SK-N-SH (cell line): ENCODE measurements around the gene THADA. TPM values are rescaled to one million over a fixed set of nuclear protein-coding genes. Genes with fewer than 3 reads are reported as not detected.
A peak's percentile ranks its signal among the peaks of the same experiment; 100 is the strongest.

ENCODE experiments used
- CTCF ChIA-PET: fragments of 300-600, 350-600 bp; formaldehyde crosslinking; extraction: SDS; loops from one replicate; lab custom pipeline; 2021; lab: Yijun Ruan, JAX
- POLR2A ChIA-PET: fragments of 350-600 bp; sonication (Branson Sonifier 250); formaldehyde crosslinking; extraction: SDS; loops from one replicate; lab custom pipeline; 2020; ENCODE audit warnings: antibody characterized with exemption, inconsistent platforms; lab: Yijun Ruan, JAX
- DNase-seq: peaks from one replicate; pipeline ENCODE4 v3.0.0; 2012
- H2AFZ ChIP-seq: fragments of 200-600 bp; sonication (generic); 2 replicates; pipeline ENCODE4 v1.8.1; 2016; ENCODE audit warnings: antibody characterized with exemption, mild to moderate bottlenecking, low read depth
- H3F3A ChIP-seq: fragments of 200-600 bp; sonication (generic); replicated peaks from 2 replicates; pipeline ENCODE3; 2016; ENCODE audit warnings: antibody characterized with exemption, mild to moderate bottlenecking; ENCODE audit not compliant: insufficient read depth
- H3K27ac ChIP-seq, 2 experiments: fragments of 200-500 bp in 1 of 2; fragments of 200-600 bp in 1 of 2; sonication (Bioruptor generic) in 1 of 2; sonication (generic), shearing (Covaris generic) in 1 of 2; 2 replicates each; pipeline versions ENCODE4 v1.5.1 to v1.6.1; 2014 to 2016; ENCODE audit warnings: low read depth in 2 of 2, inconsistent platforms in 1 of 2, low read length in 1 of 2, mild to moderate bottlenecking in 1 of 2, mixed read lengths in 1 of 2
- H3K27me3 ChIP-seq: fragments of 200-600 bp; sonication (generic), shearing (Covaris generic); 2 replicates; pipeline ENCODE4 v1.6.1; 2016; ENCODE audit warnings: mixed run types; ENCODE audit not compliant: insufficient read depth
- H3K36me3 ChIP-seq, 2 experiments: fragments of 200-500 bp in 1 of 2; fragments of 200-600 bp in 1 of 2; sonication (Bioruptor generic) in 1 of 2; sonication (generic) in 1 of 2; replicated peaks in 1 of 2; 2 replicates each; pipeline versions ENCODE3 to v1.5.1; 2014 to 2016; ENCODE audit warnings: low read length in 1 of 2, mild to moderate bottlenecking in 1 of 2; ENCODE audit not compliant: insufficient read depth in 2 of 2, control insufficient read depth in 1 of 2
- H3K4me1 ChIP-seq, 2 experiments: fragments of 200-500 bp in 1 of 2; fragments of 200-600 bp in 1 of 2; sonication (Bioruptor generic) in 1 of 2; sonication (generic), shearing (Covaris generic) in 1 of 2; 2 replicates each; pipeline versions ENCODE4 v1.5.1 to v1.6.1; 2014 to 2016; ENCODE audit warnings: low read depth in 1 of 2, low read length in 1 of 2, mixed run types in 1 of 2; ENCODE audit not compliant: insufficient read depth in 2 of 2, control insufficient read depth in 1 of 2
- H3K4me2 ChIP-seq: fragments of 200-600 bp; sonication (generic), shearing (Covaris generic); 2 replicates; pipeline ENCODE4 v1.6.1; 2017; ENCODE audit warnings: mixed run types
- H3K4me3 ChIP-seq, 2 experiments: fragments of 200-500 bp in 1 of 2; fragments of 200-600 bp in 1 of 2; sonication (Bioruptor generic) in 1 of 2; sonication (generic), shearing (Covaris generic) in 1 of 2; 2 replicates each; pipeline versions ENCODE4 v1.5.1 to v1.8.1; 2014 to 2016; ENCODE audit warnings: low read depth in 2 of 2, inconsistent platforms in 1 of 2, low read length in 1 of 2, mild to moderate bottlenecking in 1 of 2, mixed read lengths in 1 of 2, moderate library complexity in 1 of 2
- H3K79me2 ChIP-seq: fragments of 200-600 bp; sonication (generic); 2 replicates; pipeline ENCODE4 v1.8.1; 2017; ENCODE audit warnings: mild to moderate bottlenecking; ENCODE audit not compliant: insufficient read depth
- H3K9ac ChIP-seq: fragments of 200-600 bp; sonication (generic); 2 replicates; pipeline ENCODE4 v1.6.1; 2017; ENCODE audit warnings: mixed run types
- H3K9me2 ChIP-seq: fragments of 200-600 bp; sonication (generic); 2 replicates; pipeline ENCODE4 v1.6.1; 2017; ENCODE audit warnings: mixed run types
- H3K9me3 ChIP-seq: fragments of 200-600 bp; sonication (generic); 2 replicates; pipeline ENCODE4 v1.6.1; 2017; ENCODE audit warnings: mixed run types, mild to moderate bottlenecking, moderate library complexity
- H4K20me1 ChIP-seq: fragments of 200-600 bp; sonication (generic); 2 replicates; pipeline ENCODE4 v1.6.1; 2017; ENCODE audit warnings: mild to moderate bottlenecking, mixed run types; ENCODE audit not compliant: insufficient read depth
- CHD2 ChIP-seq: fragments of 150-350 bp; IDR thresholded peaks from 2 replicates; pipeline ENCODE4 v1.6.1; 2018; ENCODE audit warnings: low read length; ENCODE audit not compliant: partially characterized antibody
- ELF1 ChIP-seq: IDR thresholded peaks from 2 replicates; pipeline ENCODE4 v1.4.0; 2012
- EP300 ChIP-seq, 2 experiments: IDR thresholded peaks; 2 replicates each; pipeline versions ENCODE4 v1.4.0 to v1.6.1; 2012; ENCODE audit warnings: borderline replicate concordance in 1 of 2, low read depth in 1 of 2, low read length in 1 of 2
- EZH2phosphoT487 ChIP-seq: fragments of 200-600 bp; sonication (generic); IDR thresholded peaks from 2 replicates; pipeline ENCODE4 v1.6.1; 2017; ENCODE audit warnings: low read depth, mixed run types, mild to moderate bottlenecking, antibody characterized with exemption, moderate library complexity, borderline replicate concordance
- FOSL2 ChIP-seq: IDR thresholded peaks from 2 replicates; pipeline ENCODE4 v1.4.0; 2012; ENCODE audit warnings: low read depth, mild to moderate bottlenecking, moderate library complexity, borderline replicate concordance
- FOXJ3 ChIP-seq: sonication (generic); formaldehyde crosslinking; IDR thresholded peaks from 2 replicates; pipeline ENCODE4 v1.5.1; 2020; ENCODE audit warnings: mild to moderate bottlenecking, missing genetic modification reagents
- FOXM1 ChIP-seq: IDR thresholded peaks from 2 replicates; pipeline ENCODE4 v1.4.0; 2012; ENCODE audit warnings: low read depth, mild to moderate bottlenecking
- GABPA ChIP-seq: IDR thresholded peaks from 2 replicates; pipeline ENCODE4 v1.4.0; 2012; ENCODE audit warnings: low read depth, mild to moderate bottlenecking
- GATA2 ChIP-seq: sonication (generic); formaldehyde crosslinking; IDR thresholded peaks from 2 replicates; pipeline ENCODE4 v1.5.0; 2020; ENCODE audit warnings: mild to moderate bottlenecking, missing genetic modification reagents
- JUND ChIP-seq: IDR thresholded peaks from 2 replicates; pipeline ENCODE4 v1.4.0; 2012
- MXI1 ChIP-seq: IDR thresholded peaks from 2 replicates; pipeline ENCODE4 v1.6.1; 2012; ENCODE audit warnings: mild to moderate bottlenecking, low read depth, low read length, improper control_type of control experiment
- NRF1 ChIP-seq: IDR thresholded peaks from 2 replicates; pipeline ENCODE4 v1.6.1; 2012; ENCODE audit warnings: low read depth, mild to moderate bottlenecking, low read length
- POLR2AphosphoS5 ChIP-seq: IDR thresholded peaks from 2 replicates; pipeline ENCODE4 v1.6.1; 2012; ENCODE audit warnings: low read depth, low read length
- RAD21 ChIP-seq: IDR thresholded peaks from 2 replicates; pipeline ENCODE4 v1.6.1; 2012; ENCODE audit warnings: mild to moderate bottlenecking, low read length
- RFX5 ChIP-seq: IDR thresholded peaks from 2 replicates; pipeline ENCODE4 v1.6.1; 2012; ENCODE audit warnings: mild to moderate bottlenecking, improper control_type of control experiment, low read length
- RXRA ChIP-seq: IDR thresholded peaks from 2 replicates; pipeline ENCODE4 v1.4.0; 2012; ENCODE audit warnings: low read depth, mild to moderate bottlenecking, borderline replicate concordance
- SMC3 ChIP-seq: IDR thresholded peaks from 2 replicates; pipeline ENCODE4 v1.6.1; 2012; ENCODE audit warnings: low read depth, low read length, improper control_type of control experiment
- TAF1 ChIP-seq: IDR thresholded peaks from 2 replicates; pipeline ENCODE4 v1.6.1; 2012; ENCODE audit warnings: low read depth, mild to moderate bottlenecking, low read length, moderate library complexity, borderline replicate concordance
- TCF12 ChIP-seq: IDR thresholded peaks from 2 replicates; pipeline ENCODE4 v1.4.0; 2012
- YY1 ChIP-seq: IDR thresholded peaks from 2 replicates; pipeline ENCODE4 v1.4.0; 2012; ENCODE audit warnings: low read depth, mild to moderate bottlenecking
- WGBS: methylation state at CpG from one replicate; pipeline ENCODE4 v1.1.6; 2017; ENCODE audit warnings: low lambda C conversion rate; 5-methylcytosine and 5-hydroxymethylcytosine counted together
- polyA plus RNA-seq, 3 experiments: library from polyadenylated mRNA; depleted of rRNA; stranded (reverse); fragments of >200 nt; gene quantifications; 2 replicates each; pipeline ENCODE4 v1.2.3, GENCODE V29; 2012
- TF ChIP-seq, protein P1 (sequence below): IDR thresholded peaks from 2 replicates; pipeline ENCODE4 v1.4.0; 2012; ENCODE audit warnings: low read depth
- TF ChIP-seq, protein P2 (sequence below): fragments of 200-600 bp; sonication (generic); IDR thresholded peaks from 2 replicates; pipeline ENCODE4 v1.6.1; 2017; ENCODE audit warnings: antibody characterized with exemption, mild to moderate bottlenecking, moderate library complexity
- TF ChIP-seq, protein P3 (sequence below): IDR thresholded peaks from 2 replicates; pipeline ENCODE4 v1.4.0; 2012; ENCODE audit warnings: low read depth, borderline replicate concordance
- TF ChIP-seq, protein P4 (sequence below): IDR thresholded peaks from 2 replicates; pipeline ENCODE4; 2012
- TF ChIP-seq, protein P5 (sequence below): IDR thresholded peaks from 2 replicates; pipeline ENCODE4 v1.6.1; 2012; ENCODE audit warnings: mild to moderate bottlenecking, low read depth, low read length, moderate library complexity

The THADA gene
- polyA plus RNA-seq, 1 of the 3 experiments (the other 2 are of a cell fraction), result 25.6 TPM

DNA sequence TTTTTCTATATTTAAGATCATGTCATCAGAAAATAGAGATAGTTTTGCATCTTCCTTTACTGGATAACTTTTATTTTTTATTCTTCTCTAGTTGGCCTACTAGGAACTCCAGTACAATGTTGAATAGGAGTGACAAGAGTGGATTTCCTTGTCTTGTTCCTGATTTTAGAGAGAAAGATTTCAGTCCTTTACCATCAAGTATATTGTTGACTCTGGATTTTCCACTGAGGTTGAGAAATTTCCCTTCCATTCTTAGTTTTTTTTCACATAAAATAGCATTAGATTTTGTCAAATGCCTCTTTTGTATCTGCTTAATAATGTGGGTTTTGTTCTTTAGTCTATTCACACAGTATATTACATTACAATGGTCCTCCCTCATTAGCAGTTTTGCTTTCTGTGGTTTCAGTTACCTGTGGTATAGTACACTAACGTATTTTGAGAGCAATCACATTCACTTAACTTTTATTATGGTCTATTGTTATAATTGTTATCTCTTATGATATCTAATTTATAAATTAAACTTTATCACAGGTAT, 105.5 kb downstream of the THADA start (continued):
- TF ChIP-seq, protein P1, sequence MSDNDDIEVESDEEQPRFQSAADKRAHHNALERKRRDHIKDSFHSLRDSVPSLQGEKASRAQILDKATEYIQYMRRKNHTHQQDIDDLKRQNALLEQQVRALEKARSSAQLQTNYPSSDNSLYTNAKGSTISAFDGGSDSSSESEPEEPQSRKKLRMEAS, result no peak
- TF ChIP-seq GABPA, result no peak

DNA sequence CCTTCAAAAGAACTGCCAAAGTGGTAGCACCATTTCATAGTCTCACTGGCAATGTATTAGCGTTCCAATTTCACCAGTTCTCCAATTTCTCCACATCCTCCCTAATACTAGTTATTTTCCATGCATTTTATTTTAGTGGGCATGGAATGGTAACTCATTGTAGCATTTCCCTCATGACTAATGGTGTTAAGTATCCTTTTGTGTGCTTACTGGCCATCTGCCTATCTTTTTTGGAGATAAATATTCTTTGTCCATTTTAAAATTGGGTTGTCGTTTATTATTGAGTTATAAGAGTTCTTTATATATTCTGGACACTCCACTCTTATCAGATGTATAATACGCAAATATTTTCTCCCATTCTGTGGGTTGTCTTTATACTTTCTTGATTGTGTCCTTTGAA, 107.1 kb downstream of the THADA start:
- 54% methylated on average over 3 of the region's 3 CpGs for WGBS
- Histone ChIP-seq H4K20me1 (no peaks in the 10 kb centered on the region), H3K79me2 (no peaks in the 10 kb centered on the region), H3K27me3 (no peaks in the 10 kb centered on the region), H3K4me2 (no peak overlapping the region), H2AFZ (no peak overlapping the region), H3K36me3 (peaks cover 0 to 7% of the 10 kb centered on the region in 2 experiments), H3K9me3 (no peaks in the 10 kb centered on the region), H3K27ac (peak overlapping the region in 1 of 2 experiments; percentile 16; a peak in 1 of 4 replicates), H3K9ac (no peak overlapping the region), H3K9me2 (no peaks in the 10 kb centered on the region), H3K4me1 (peaks cover 0 to 8% of the 10 kb centered on the region in 2 experiments; a peak in 2 of 4 replicates), H3K4me3 (no peak overlapping the region), H3F3A (peaks cover 27% of the 10 kb centered on the region)
- ChIA-PET CTCF (interaction anchor here (1.2 to 1.5 kb wide), 2 partner anchors 53 to 514 kb away, joined by 3 to 4 read pairs; no protein-coding TSS in a partner anchor), POLR2A (no interaction called here)
- no peak for DNase-seq
- TF ChIP-seq FOSL2 (peak; percentile 62; the same call in 1 of the 2 replicates), GATA2 (CRISPR knock-in tag) (no peak), POLR2AphosphoS5 (peak; percentile 67; the same call in 1 of the 2 replicates), RXRA (no peak), SMC3 (no peak), YY1 (no peak), EZH2phosphoT487 (no peak), FOXM1 (no peak; the same call in none of the 2 replicates), FOXJ3 (CRISPR knock-in tag) (no peak), GABPA (no peak), CHD2 (no peak), ELF1 (no peak), EP300 (IDR thresholded peaks at IDR 0.05; ENCODE audit: borderline replicate concordance in 1 of 2, low read depth in 1 of 2, low read length in 1 of 2) (peak; percentile 5 to 75; a peak in 1 of 4 replicates), TCF12 (peak; percentile 82), MXI1 (no peak), JUND (peak; percentile 70), TAF1 (no peak), NRF1 (no peak), RAD21 (no peak), RFX5 (no peak)
- TF ChIP-seq, protein P2, sequence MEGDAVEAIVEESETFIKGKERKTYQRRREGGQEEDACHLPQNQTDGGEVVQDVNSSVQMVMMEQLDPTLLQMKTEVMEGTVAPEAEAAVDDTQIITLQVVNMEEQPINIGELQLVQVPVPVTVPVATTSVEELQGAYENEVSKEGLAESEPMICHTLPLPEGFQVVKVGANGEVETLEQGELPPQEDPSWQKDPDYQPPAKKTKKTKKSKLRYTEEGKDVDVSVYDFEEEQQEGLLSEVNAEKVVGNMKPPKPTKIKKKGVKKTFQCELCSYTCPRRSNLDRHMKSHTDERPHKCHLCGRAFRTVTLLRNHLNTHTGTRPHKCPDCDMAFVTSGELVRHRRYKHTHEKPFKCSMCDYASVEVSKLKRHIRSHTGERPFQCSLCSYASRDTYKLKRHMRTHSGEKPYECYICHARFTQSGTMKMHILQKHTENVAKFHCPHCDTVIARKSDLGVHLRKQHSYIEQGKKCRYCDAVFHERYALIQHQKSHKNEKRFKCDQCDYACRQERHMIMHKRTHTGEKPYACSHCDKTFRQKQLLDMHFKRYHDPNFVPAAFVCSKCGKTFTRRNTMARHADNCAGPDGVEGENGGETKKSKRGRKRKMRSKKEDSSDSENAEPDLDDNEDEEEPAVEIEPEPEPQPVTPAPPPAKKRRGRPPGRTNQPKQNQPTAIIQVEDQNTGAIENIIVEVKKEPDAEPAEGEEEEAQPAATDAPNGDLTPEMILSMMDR, result no peak
- TF ChIP-seq, protein P3, sequence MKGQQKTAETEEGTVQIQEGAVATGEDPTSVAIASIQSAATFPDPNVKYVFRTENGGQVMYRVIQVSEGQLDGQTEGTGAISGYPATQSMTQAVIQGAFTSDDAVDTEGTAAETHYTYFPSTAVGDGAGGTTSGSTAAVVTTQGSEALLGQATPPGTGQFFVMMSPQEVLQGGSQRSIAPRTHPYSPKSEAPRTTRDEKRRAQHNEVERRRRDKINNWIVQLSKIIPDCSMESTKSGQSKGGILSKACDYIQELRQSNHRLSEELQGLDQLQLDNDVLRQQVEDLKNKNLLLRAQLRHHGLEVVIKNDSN, result no peak
- TF ChIP-seq, protein P4, sequence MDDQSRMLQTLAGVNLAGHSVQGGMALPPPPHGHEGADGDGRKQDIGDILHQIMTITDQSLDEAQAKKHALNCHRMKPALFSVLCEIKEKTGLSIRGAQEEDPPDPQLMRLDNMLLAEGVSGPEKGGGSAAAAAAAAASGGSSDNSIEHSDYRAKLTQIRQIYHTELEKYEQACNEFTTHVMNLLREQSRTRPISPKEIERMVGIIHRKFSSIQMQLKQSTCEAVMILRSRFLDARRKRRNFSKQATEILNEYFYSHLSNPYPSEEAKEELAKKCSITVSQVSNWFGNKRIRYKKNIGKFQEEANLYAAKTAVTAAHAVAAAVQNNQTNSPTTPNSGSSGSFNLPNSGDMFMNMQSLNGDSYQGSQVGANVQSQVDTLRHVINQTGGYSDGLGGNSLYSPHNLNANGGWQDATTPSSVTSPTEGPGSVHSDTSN, result peak; percentile 86
- TF ChIP-seq, protein P1, result no peak
- TF ChIP-seq, protein P5, sequence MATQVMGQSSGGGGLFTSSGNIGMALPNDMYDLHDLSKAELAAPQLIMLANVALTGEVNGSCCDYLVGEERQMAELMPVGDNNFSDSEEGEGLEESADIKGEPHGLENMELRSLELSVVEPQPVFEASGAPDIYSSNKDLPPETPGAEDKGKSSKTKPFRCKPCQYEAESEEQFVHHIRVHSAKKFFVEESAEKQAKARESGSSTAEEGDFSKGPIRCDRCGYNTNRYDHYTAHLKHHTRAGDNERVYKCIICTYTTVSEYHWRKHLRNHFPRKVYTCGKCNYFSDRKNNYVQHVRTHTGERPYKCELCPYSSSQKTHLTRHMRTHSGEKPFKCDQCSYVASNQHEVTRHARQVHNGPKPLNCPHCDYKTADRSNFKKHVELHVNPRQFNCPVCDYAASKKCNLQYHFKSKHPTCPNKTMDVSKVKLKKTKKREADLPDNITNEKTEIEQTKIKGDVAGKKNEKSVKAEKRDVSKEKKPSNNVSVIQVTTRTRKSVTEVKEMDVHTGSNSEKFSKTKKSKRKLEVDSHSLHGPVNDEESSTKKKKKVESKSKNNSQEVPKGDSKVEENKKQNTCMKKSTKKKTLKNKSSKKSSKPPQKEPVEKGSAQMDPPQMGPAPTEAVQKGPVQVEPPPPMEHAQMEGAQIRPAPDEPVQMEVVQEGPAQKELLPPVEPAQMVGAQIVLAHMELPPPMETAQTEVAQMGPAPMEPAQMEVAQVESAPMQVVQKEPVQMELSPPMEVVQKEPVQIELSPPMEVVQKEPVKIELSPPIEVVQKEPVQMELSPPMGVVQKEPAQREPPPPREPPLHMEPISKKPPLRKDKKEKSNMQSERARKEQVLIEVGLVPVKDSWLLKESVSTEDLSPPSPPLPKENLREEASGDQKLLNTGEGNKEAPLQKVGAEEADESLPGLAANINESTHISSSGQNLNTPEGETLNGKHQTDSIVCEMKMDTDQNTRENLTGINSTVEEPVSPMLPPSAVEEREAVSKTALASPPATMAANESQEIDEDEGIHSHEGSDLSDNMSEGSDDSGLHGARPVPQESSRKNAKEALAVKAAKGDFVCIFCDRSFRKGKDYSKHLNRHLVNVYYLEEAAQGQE, result no peak
